ENCODE measurements around the gene ADAMTS17.

Gene ADAMTS17

DNA sequence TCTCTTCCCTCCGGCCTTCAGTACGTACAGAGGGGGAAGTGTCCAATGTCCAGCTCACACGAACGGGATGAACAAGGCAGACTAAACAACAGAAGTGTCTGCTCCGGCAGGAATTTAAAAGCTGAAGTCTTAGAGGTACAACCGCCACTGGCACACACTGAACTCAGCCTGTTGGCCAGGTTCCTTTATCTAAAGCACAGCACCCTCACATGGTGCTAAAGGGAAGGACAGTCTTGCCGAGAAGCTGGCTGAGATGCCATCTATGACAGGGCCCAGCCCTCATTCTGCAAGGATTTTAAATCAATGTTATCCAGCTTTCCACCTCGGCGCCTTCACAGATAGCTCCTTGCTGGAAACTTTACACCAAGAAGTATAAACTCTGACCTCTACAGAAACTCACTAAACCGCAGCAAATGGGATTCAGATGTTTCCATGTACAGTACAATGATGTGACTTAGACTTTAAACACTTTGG lies 2.8 kb downstream of the ADAMTS17 start:
- DNase-seq = peak in 2 of 4 experiments; percentile 18 to 20

DNA sequence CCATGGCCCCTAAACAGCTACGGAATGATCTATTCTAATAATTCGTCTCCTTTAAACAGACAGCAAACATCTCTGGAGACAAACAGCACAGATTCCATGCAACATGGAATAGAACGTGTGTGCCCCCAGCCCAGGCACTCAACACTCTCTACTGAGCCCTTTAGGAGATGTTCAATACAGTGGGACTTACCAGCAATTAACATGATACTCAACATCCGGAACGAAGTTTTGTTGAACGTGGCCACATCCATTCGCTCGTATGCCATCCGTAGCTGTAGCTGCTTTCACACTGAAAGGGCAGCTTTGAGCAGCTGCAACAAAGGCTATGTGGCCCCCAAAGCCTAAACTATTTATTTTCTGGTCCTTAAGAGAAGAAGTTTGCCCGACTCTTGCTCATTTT lies 3.5 kb downstream of the ADAMTS17 start:
- DNase-seq = no peak

DNA sequence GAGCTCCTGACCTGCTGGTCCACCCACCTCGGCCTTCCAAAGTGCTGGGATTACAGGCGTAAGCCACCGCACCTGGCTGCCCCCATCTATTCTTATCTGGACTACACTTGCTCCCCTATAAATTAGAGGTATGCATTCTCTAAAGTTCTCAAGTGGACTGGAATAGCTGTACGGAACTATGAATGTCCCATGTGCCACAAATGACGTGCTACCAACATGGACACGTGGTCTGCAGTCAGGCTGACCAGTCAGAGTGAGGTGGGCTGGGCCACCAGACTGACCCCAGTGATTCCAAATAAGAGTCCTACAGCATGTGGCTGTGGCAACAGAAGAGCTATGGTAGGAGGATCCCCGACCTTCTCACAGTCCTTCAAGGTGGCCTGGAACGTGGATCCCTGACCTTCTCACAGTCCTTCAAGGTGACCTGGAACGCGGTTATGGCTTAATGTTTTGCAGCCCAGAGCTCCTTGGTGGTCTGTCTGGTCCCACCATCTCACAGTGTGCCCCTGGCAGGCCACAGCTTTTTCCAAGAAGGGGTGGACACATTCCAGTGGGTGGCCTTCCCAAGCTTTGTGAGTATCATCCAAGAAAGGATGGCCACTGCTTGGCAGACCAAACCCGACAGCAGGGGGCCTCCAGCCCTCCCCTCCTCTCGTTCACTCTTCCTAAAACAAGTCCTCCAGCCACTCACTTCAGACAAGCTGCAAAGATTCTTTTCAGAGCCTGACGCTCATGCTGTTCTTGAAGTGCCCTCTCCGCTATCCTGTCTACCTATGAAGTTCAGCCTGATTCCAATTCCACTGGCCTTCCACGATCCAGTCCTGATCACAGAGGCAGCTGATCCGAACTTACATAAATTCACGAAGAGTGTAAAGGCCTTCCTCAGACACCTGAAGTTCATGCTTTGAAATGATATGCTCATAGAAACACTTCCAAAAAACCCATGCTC lies 4.4 kb downstream of the ADAMTS17 start:
- DNase-seq = no peak

DNA sequence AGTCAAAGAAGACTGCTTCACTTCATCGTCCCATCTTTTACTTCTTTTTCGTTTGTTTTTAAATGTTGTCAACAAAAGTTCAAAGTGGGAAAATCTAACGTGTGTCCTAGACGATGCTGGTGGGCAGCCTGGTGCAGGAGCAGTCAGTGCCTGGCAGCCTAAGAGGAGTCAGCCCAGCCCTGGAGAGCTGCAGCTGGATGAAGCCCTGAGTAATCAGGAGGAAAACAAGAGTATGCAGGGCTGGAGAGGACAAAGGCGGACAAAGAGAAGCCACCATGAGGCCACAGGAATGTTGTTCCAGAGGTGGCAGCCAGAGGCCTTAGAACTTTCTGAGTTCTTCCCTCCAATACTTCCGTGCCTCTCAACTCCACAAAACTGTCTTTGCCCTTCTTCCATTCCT lies 5.7 kb downstream of the ADAMTS17 start:
- DNase-seq = no peak

DNA sequence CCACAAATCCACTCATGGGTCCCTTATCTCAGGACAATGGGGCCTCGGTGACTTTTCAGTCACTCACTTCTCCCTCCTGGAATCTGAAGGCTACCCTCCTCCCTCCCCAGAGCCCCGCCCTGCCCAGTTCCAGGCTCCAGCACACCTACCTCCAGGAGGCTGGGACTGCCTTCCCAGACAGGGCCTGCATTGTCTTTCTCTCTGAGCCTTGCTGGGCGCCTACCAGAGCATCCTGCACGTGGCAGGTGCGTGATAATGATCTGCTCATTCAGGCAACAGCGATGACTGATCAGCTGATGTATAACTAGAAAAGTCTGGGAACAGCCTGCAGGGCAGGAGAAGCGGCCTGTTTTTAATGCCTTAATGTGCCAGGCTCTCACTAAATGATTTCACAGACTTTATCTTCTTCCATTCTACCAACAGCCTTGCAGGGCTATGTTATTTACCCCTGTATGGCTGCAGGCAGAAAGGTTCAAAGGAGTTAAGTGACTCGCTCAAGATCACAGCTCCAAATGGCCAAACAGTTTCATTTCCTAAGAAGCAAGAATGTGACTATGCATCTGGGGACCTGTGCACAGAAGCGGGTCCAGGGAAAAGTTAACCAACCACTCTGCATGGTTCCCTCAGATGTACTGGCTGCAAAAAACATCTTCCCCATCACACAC lies 6.3 kb downstream of the ADAMTS17 start:
- no peak for DNase-seq

GRCh38 chr15:100334905-100335304 lies 6.9 kb downstream of the ADAMTS17 start:
- DNase-seq = no peak

DNA sequence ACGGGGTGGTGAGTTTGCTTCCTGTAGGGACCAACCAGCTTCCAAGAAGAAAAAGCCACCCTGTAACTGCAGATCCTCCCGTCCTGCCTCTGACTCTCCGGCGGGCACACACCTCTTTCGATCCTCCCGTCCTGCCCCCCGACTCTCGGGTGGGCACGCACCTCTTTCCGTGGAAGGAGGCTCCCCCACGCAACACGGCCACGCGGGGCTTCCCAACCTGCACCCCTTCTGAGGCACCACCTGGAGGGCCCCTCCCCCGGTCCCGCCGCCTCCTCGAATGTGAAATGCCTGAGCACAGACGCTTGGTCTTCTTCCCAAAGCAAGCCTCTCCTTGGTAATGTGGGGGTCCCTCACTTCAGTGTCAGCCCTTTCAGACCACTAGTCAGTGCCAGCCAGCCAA lies 7.3 kb downstream of the ADAMTS17 start:
- no peak for DNase-seq

DNA sequence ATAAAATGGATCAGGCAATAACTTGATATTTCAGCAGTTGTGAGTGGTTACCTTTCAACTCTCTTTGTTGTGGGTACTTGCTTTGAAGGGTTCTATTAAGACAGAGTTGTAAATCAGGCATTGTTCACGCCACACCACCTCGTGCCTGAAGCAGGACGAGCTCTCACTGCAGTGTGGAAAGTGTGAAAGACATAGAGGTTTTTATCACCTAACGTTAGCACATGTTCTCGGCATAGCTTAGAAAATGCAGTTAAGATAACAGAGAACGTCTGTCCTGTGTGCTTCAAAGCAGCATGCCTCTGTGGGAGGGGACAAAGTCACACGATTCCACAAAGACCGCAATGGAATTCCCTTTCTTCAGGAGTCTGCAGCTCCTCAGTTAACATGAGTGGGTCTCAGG lies 7.8 kb downstream of the ADAMTS17 start:
- DNase-seq = no peak

DNA sequence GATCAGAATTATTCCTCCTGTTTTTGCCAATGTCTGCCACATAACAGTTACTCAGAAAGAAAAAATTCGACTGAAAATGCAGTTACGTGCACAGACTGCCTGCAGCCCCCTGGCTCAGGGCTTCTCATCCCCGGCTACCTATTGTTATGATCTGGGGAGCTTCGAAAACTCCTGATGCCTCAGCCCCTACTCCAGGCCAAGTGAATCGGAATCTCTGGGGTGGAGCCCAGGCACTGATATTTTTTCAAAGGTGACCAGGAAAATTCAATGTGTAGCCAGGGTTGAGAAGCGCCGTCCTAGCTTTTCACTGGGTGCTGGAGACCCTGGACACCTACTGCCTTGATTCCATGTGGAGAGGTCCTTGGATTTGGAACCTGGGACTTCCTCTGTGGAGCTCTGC lies 8.5 kb downstream of the ADAMTS17 start:
- no peak for DNase-seq

DNA sequence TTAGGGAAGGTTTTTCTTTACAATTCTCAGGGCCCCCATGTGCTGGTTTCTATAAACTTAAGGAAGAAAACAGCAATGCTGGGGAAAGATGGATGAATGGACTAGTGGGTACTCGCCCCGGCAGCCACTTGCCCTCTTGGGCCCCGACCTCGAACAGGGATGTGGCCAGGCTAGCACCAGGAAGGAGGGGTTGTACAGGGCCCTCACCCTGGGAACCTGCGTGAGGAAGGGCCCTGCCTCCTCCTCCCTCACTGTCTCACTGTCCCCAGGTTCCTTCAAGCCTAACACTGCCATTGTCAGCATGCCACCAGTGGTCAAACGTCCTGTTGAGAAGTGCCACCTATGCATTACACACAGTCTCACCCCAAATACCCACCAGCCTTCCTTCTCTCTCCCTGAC lies 9.1 kb downstream of the ADAMTS17 start:
- DNase-seq = no peak

- DNase-seq = no peak
These were observed 9.5 kb downstream of the ADAMTS17 start for GRCh38 chr15:100332231-100332630.

GRCh38 chr15:100330629-100331215 lies 11.1 kb downstream of the ADAMTS17 start:
- DNase-seq = peak in 1 of 4 experiments; percentile 6

DNA sequence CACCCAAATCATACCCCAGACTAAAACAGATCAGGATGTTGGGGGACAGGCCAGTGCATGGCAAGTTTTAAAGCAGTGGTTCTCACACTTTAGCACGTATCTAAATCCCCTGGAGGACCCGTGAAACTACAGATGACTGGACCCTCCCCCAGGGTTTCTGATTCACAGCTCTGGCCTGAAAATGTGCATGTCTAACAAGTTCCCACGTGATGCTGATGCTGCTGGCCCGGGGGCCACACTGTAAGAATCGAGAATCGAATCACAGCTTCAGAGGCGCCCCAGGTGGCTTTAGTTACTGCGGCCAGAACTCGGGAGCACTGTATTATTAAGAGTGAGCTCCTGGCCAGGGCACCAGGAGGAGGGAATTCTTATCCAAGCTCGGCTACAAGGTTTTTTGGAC lies 11.6 kb downstream of the ADAMTS17 start:
- DNase-seq = no peak

DNA sequence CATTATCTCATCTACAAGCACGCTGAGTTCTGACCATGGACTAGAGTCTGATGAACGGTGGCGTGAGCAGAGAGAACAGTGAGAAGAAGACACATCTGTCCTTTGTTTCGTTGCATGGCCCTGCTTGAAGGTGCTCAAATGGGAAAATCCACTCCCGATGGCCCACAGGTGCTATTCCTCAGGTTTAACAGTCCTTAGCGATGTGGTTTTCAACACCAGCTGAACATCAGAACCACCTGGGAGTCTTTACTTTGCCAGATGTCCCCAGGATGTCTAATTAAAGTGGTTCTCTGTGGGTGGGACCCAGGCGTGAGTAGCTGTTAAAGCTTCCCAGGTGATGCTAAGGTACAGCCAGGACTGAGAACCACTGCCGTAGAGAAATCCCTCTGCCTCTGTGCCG lies 13.0 kb downstream of the ADAMTS17 start:
- DNase-seq = no peak

DNA sequence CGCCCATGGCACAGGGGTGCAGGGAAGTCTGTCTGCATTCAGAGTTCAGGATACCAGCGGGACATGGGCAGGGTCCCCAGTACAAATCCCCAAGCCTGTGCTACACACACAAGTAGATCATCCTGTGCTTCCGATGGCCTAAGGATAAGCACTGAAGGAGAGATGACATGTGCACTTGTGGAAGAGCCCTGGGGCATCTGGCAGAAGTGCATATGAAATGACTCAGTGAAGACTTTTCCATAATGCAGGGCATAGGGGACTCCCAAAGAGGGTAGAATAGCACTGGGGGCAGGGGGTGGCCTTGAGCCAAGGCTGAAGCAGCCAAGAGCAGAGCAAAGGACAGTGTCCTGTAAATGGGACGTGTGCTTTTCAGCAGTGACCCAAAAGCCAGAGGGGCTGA lies 22.9 kb downstream of the ADAMTS17 start:
- DNase-seq = no peak

DNA sequence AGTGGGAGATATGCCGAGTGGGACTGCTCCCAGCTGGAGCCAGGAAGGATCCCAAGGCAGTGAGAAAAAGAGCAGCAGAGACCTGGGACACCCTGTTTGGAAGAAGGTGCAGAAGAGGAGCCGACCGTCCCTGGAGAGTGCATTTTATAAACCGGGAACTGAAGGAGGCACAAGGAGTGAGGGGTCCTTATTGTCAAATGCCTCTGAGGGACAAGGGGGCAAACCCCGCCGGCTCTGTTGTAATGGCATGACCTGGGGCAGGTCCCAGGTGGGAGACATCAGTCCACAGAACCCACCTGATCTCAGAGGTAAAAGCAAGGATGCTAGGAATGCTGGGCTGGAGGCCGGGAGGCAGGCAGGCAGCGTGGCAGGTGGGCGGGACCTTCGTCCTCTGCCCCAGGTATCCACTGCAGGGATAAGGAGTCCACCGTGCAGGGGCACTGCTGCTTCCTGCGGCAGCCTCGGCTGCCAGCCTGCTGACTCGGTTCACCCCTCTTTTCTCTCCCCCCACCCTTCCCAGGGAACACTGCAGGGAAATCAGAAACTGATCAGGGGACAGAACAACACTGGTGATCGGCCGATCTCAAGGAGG lies 26.9 kb downstream of the ADAMTS17 start:
- DNase-seq = no peak

DNA sequence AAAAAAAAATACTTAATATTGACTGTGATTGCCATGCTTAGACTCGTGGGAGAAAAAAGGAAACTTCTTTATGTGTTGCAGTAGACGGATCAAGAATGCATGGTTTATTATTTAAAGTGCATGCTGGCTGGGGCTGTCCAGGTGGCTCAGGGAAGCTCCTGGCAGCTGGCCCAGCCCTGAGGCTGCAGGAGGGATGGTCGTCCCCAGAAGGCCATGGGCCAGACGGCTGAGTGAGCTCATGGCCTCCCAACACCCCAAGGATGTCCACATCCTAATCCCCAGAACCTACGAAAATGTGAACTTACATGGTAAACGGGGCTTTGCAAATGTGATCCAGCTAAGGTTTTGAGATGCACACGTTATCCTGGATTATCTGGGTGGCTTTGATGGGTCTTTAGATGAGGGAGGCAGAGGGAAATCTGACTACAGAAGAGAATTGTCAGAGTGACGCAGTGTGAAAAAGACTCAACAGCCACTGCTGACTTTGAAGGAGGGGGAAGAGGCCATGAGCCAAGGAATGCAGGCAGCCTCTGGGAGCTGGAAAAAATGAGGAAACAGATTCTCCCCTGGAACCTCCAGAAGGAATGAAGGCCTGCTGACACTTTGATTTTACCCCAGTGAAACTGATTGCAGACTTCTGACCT lies 29.8 kb downstream of the ADAMTS17 start:
- no peak for DNase-seq

DNA sequence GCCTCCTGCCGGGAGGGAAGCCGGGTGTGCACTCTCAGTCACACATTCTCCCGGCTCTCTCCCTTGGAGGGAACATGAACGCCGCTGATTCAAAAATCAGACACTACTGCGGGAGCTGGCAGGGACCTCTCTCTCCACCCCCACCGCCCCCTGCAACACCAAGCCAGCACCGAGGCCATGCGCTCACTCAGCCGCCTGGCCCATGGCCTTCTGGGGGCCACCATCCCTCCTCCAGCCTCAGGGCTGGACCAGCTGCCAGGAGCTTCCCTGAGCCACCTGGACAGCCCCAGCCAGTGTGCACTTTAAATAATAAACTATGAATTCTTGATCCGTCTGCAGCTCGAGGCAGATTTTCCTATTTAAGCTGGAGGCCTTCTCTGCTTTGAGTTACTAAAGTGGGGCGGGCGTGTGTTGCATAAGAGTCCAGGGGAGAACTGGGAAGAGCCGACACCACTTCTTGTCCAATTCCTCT lies 30.6 kb downstream of the ADAMTS17 start:
- DNase-seq = no peak

- DNase-seq = no peak
These were observed 31.1 kb downstream of the ADAMTS17 start for GRCh38 chr15:100310513-100311153.

- no peak for DNase-seq
These were observed 31.8 kb downstream of the ADAMTS17 start for GRCh38 chr15:100310041-100310405.

- no peak for DNase-seq
These were observed 32.4 kb downstream of the ADAMTS17 start for GRCh38 chr15:100309109-100310040.
